Stimulated activated naive B cell treated with anti-CD40 and anti-IgM and Interleukin-4, amounts not matched to agents 10 μg/mL and 1 μg/mL and 100 μg/mL, for 72 hours (primary cell): ENCODE data around the gene PC.

Experiments used
- ATAC-seq, 2 donors: fragments of 150-1000 bp; cut with Tn5 transposase; replicated peaks; 2 replicates each; pipeline ENCODE4 v1.10.0; 2021; ENCODE audit warnings: moderate library complexity in 1 of 2
- DNase-seq: peaks from one replicate; pipeline ENCODE4 v3.0.0; 2021
- H3K27ac Mint-ChIP-seq: one replicate; pipeline ENCODE4 v1.8.0; 2022; ENCODE audit warnings: mild to moderate bottlenecking, mixed read lengths
- H3K27me3 Mint-ChIP-seq, 2 donors: one replicate each; pipeline ENCODE4 v1.8.0; 2022; ENCODE audit warnings: mixed read lengths in 2 of 2
- H3K36me3 Mint-ChIP-seq, 2 donors: one replicate each; pipeline ENCODE4 v1.8.0; 2022; ENCODE audit warnings: mixed read lengths in 2 of 2, mild to moderate bottlenecking in 1 of 2
- H3K4me1 Mint-ChIP-seq, 2 donors: one replicate each; pipeline ENCODE4 v1.8.0; 2022; ENCODE audit warnings: mixed read lengths in 2 of 2, mild to moderate bottlenecking in 1 of 2
- H3K4me3 Mint-ChIP-seq, 2 donors: one replicate each; pipeline ENCODE4 v1.8.0; 2022; ENCODE audit warnings: mild to moderate bottlenecking in 2 of 2, mixed read lengths in 2 of 2, moderate library complexity in 1 of 2
- H3K9me3 Mint-ChIP-seq, 2 donors: one replicate each; pipeline ENCODE4 v1.8.0; 2022; ENCODE audit warnings: mixed read lengths in 2 of 2, mild to moderate bottlenecking in 1 of 2

The PC gene

GRCh38 chr11:66987158-66987620, 29.0 kb upstream of the PC start:
- Mint-ChIP-seq H3K27me3 (peaks cover 29 to 61% of the 10 kb centered on the region in 2 donors), H3K4me3 (no peak overlapping the region), H3K36me3 (peaks cover 0 to 3% of the 10 kb centered on the region in 2 donors), H3K4me1 (peaks cover 5 to 12% of the 10 kb centered on the region in 2 donors), H3K27ac (no peak overlapping the region), H3K9me3 (peaks cover 0 to 3% of the 10 kb centered on the region in 2 donors)
- no peak for ATAC-seq
- no peak for DNase-seq

DNA sequence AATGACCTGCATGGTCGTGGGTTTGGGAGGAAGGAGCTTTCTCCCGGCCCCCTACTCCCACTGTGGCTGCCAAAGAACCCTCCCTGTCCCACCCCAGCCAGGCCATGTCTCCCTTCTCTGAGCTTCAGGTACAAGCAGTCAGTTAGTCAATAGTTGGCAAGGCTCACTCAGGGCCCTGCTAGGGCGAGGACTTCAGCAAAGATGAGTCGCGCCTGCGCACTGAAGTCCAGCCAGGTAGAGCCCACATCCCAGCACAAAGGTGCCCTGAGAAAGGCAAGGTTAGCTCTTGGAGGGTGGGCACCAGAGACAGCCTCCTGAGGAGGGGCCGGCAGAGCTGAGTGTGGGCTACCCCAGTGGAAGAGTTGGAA, 28.0 kb upstream of the PC start:
- no peak overlapping the region for H3K27ac Mint-ChIP-seq
- peaks cover 0 to 3% of the 10 kb centered on the region in 2 donors for H3K36me3 Mint-ChIP-seq
- ATAC-seq, result no peak
- peaks cover 29 to 58% of the 10 kb centered on the region in 2 donors for H3K27me3 Mint-ChIP-seq
- H3K4me3 Mint-ChIP-seq, result no peak overlapping the region
- no peak for DNase-seq
- peaks cover 5 to 12% of the 10 kb centered on the region in 2 donors for H3K4me1 Mint-ChIP-seq
- peaks cover 0 to 3% of the 10 kb centered on the region in 2 donors for H3K9me3 Mint-ChIP-seq

DNA sequence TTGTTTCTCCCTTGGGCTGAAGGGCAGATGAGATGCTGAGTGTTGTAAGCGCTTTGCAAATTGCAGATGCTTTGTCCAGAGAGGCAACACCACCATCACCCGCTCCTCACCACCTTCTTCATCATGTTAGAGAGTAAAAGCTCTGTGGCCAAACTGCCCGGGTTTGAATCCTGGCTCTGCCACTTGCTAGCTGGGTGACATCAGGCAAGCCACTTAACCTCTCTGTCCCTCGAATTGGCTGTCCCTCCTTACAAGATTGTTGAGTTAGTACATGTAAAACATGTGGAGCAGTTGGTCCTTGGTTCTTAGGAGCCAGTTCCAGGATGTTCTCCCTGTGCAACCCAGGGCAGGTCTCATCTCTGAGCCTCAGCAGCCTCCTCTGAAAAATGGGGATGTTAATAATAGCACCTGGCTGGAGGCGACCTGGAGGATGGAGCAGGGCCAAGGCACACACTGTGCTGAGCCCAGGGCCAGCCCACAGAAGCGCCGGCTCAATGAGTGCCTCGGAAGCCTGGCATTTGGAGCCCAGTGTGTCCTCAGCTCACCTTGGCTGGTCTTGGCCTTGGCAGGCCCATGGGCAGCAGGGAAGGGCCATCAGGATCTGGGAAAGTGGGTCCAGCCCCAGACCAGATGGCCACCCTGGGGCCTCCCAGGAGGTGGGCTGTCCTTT, 27.5 kb upstream of the PC start:
- H3K27me3 Mint-ChIP-seq, result peaks cover 29 to 58% of the 10 kb centered on the region in 2 donors
- peaks cover 5 to 12% of the 10 kb centered on the region in 2 donors for H3K4me1 Mint-ChIP-seq
- peaks cover 0 to 3% of the 10 kb centered on the region in 2 donors for H3K36me3 Mint-ChIP-seq
- H3K27ac Mint-ChIP-seq, result no peak overlapping the region
- DNase-seq (no peak), ATAC-seq (no peak)
- peaks cover 0 to 3% of the 10 kb centered on the region in 2 donors for H3K9me3 Mint-ChIP-seq
- H3K4me3 Mint-ChIP-seq, result no peak overlapping the region

GRCh38 chr11:66983275-66983924, 25.2 kb upstream of the PC start:
- Mint-ChIP-seq H3K9me3 (peaks cover 6 to 7% of the 10 kb centered on the region in 2 donors), H3K27me3 (peaks cover 27 to 41% of the 10 kb centered on the region in 2 donors), H3K4me1 (peaks cover 5 to 12% of the 10 kb centered on the region in 2 donors), H3K27ac (no peak overlapping the region), H3K4me3 (no peak overlapping the region), H3K36me3 (peaks cover 0 to 5% of the 10 kb centered on the region in 2 donors)
- no peak for ATAC-seq
- DNase-seq, result no peak

DNA sequence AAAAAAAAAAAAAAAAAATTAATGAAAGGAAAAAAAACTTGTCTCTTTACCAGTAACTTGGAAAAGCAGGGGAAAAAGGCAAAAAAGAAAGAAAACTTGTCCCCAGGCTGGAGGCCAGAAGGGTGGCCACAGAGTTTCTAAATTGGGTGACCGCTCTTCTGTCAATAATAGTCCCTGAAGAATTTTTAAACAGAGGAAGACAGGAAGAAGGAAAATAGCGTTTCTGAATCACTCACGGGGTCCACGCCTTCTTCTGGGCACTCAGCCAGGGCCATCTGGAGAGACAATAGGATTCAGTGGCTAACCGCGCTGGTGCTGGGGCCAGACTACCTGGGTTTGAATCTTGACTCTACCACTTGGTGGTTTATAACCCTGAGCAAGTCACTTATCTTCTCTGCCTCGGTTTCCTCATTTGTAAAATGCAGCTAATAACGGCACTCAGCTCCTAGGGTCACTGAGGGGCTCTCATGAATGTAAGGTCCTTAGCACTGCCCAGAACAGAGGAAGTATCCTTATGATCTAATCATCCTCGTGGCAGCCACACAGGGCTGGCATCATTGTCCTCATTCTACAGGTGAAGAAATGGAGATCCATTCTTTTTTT, 23.9 kb upstream of the PC start:
- Mint-ChIP-seq H3K9me3 (peaks cover 6 to 7% of the 10 kb centered on the region in 2 donors), H3K27me3 (peaks cover 21 to 36% of the 10 kb centered on the region in 2 donors), H3K4me1 (peaks cover 5 to 10% of the 10 kb centered on the region in 2 donors), H3K4me3 (no peak overlapping the region), H3K27ac (no peak overlapping the region), H3K36me3 (peaks cover 0 to 10% of the 10 kb centered on the region in 2 donors)
- ATAC-seq (peak; percentile 41 to 55), DNase-seq (no peak)

GRCh38 chr11:66979336-66979980, 21.3 kb upstream of the PC start:
- peaks cover 5 to 7% of the 10 kb centered on the region in 2 donors for H3K4me1 Mint-ChIP-seq
- peaks cover 0 to 7% of the 10 kb centered on the region in 2 donors for H3K36me3 Mint-ChIP-seq
- H3K27me3 Mint-ChIP-seq, result peaks cover 18 to 39% of the 10 kb centered on the region in 2 donors
- H3K9me3 Mint-ChIP-seq, result peaks cover 6 to 7% of the 10 kb centered on the region in 2 donors
- H3K4me3 Mint-ChIP-seq, result no peak overlapping the region
- H3K27ac Mint-ChIP-seq, result no peak overlapping the region
- DNase-seq, result no peak
- no peak for ATAC-seq

DNA sequence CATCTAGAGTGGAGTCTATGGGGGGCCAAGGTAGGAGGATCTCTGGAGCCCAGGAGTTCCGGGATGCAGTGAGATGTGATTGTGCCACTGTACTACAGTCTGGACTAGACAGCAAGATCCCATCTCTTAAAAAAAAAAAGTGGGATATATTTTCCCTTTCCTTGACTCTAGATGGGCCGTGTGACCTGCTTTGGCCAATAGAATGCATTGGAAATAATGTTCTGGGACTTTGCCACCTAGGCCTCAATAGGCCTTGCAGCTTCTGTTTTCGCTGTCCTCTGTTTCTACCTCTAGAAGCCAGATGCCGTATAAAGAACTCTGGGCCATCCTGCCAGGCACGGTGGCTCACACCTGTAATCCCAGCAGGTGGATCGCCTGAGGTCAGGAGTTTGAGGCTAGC, 20.5 kb upstream of the PC start:
- Mint-ChIP-seq H3K4me3 (no peak overlapping the region), H3K27ac (no peak overlapping the region), H3K4me1 (peaks cover under 1 to 4% of the 10 kb centered on the region in 2 donors), H3K27me3 (peaks cover 16 to 42% of the 10 kb centered on the region in 2 donors), H3K36me3 (peaks cover 0 to 7% of the 10 kb centered on the region in 2 donors), H3K9me3 (peaks cover 6 to 7% of the 10 kb centered on the region in 2 donors)
- DNase-seq (no peak), ATAC-seq (no peak)

GRCh38 chr11:66978229-66978628, 20.0 kb upstream of the PC start:
- Mint-ChIP-seq H3K27ac (no peak overlapping the region), H3K4me3 (no peak overlapping the region), H3K9me3 (peaks cover 6 to 7% of the 10 kb centered on the region in 2 donors), H3K4me1 (peaks cover 0 to 4% of the 10 kb centered on the region in 2 donors), H3K27me3 (peaks cover 17 to 41% of the 10 kb centered on the region in 2 donors), H3K36me3 (peaks cover 0 to 7% of the 10 kb centered on the region in 2 donors)
- ATAC-seq (no peak), DNase-seq (no peak)

- ATAC-seq, result no peak
- no peak overlapping the region for H3K27ac Mint-ChIP-seq
- peaks cover 4 to 6% of the 10 kb centered on the region in 2 donors for H3K9me3 Mint-ChIP-seq
- H3K4me3 Mint-ChIP-seq, result no peak overlapping the region
- H3K4me1 Mint-ChIP-seq, result peaks cover 0 to 2% of the 10 kb centered on the region in 2 donors
- no peak for DNase-seq
- peaks cover 0 to 7% of the 10 kb centered on the region in 2 donors for H3K36me3 Mint-ChIP-seq
- H3K27me3 Mint-ChIP-seq, result peaks cover 17 to 29% of the 10 kb centered on the region in 2 donors
These were observed 18.7 kb upstream of the PC start for GRCh38 chr11:66976925-66977324.

- peaks cover 0 to 2% of the 10 kb centered on the region in 2 donors for H3K4me1 Mint-ChIP-seq
These were observed 17.9 kb upstream of the PC start for GRCh38 chr11:66976028-66976467.

GRCh38 chr11:66975405-66976027, 17.3 kb upstream of the PC start:
- peaks cover 4 to 7% of the 10 kb centered on the region in 2 donors for H3K9me3 Mint-ChIP-seq
- H3K27ac Mint-ChIP-seq, result no peak overlapping the region
- peaks cover 0 to 7% of the 10 kb centered on the region in 2 donors for H3K36me3 Mint-ChIP-seq
- peaks cover 0 to 2% of the 10 kb centered on the region in 2 donors for H3K4me1 Mint-ChIP-seq
- DNase-seq (no peak), ATAC-seq (no peak)
- H3K4me3 Mint-ChIP-seq, result no peak overlapping the region
- peaks cover 28 to 42% of the 10 kb centered on the region in 2 donors for H3K27me3 Mint-ChIP-seq

More at GRCh38 chr11:66976028-66976467, 17.9 kb upstream of the PC start:
- Mint-ChIP-seq H3K27ac (no peak overlapping the region), H3K36me3 (peaks cover 0 to 7% of the 10 kb centered on the region in 2 donors), H3K4me3 (no peak overlapping the region), H3K27me3 (peaks cover 22 to 36% of the 10 kb centered on the region in 2 donors), H3K9me3 (peaks cover 4 to 6% of the 10 kb centered on the region in 2 donors)
- peak in 1 of 2 donors; percentile 16 for ATAC-seq
- DNase-seq, result no peak

- ATAC-seq (no peak), DNase-seq (no peak)
- H3K27me3 Mint-ChIP-seq, result peaks cover 29 to 44% of the 10 kb centered on the region in 2 donors
- no peak within 1 kb of the TSS for H3K27ac Mint-ChIP-seq
- H3K36me3 Mint-ChIP-seq, result peaks cover 0 to 6% of the 10 kb centered on the region in 2 donors
- peaks cover 0 to 2% of the 10 kb centered on the region in 2 donors for H3K4me1 Mint-ChIP-seq
- no peak within 1 kb of the TSS for H3K4me3 Mint-ChIP-seq
- peaks cover 4 to 6% of the 10 kb centered on the region in 2 donors for H3K9me3 Mint-ChIP-seq
These were observed 16.7 kb upstream of the PC start, which contains the start of gene C11orf86 for GRCh38 chr11:66974724-66975404. Gene C11orf86 (plus strand): TSS chr11:66975304. CDS start chr11:66975363, 59 bp downstream.

- peaks cover 0 to 2% of the 10 kb centered on the region in 2 donors for H3K9me3 Mint-ChIP-seq
- no peak for ATAC-seq
- DNase-seq, result no peak
- peaks cover 0 to 4% of the 10 kb centered on the region in 2 donors for H3K36me3 Mint-ChIP-seq
- peaks cover 0 to 2% of the 10 kb centered on the region in 2 donors for H3K4me1 Mint-ChIP-seq
- no peak overlapping the region for H3K27ac Mint-ChIP-seq
- no peak overlapping the region for H3K4me3 Mint-ChIP-seq
- peaks cover 29 to 48% of the 10 kb centered on the region in 2 donors for H3K27me3 Mint-ChIP-seq
These were observed 15.9 kb upstream of the PC start for GRCh38 chr11:66973956-66974580.
